22Rv1 (cell line): ENCODE results near the gene PLAC9.
"Not testable (repeated sequence)": the region's sequence is repeated elsewhere in the genome, so short reads cannot be mapped to it uniquely, and the experiment has no call there.

ENCODE experiments used
- H3K27ac ChIP-seq: fragments of 450-650 bp; 2 replicates; pipeline ENCODE4 v1.5.1; 2017
- CTCF ChIP-seq: fragments of 450-650 bp; IDR thresholded peaks from 2 replicates; pipeline ENCODE4 v1.5.1; 2017; ENCODE audit warnings: mild to moderate bottlenecking
- ZFX ChIP-seq: fragments of 450-650 bp; IDR thresholded peaks from 2 replicates; pipeline ENCODE4 v1.6.1; 2017; ENCODE audit warnings: antibody characterized with exemption, borderline replicate concordance

Gene PLAC9

GRCh38 chr10:80132299-80133139 is at the start of gene PLAC9:
TSS of gene PLAC9 (plus strand) at chr10:80132730. CDS start at chr10:80132763, 33 bp downstream.
- TF ChIP-seq CTCF (no peak), ZFX (no peak)
- no peak within 1 kb of the TSS for H3K27ac ChIP-seq

- no peak overlapping the region for H3K27ac ChIP-seq
- TF ChIP-seq ZFX = no peak
These were observed 42.4 kb upstream of the PLAC9 start for GRCh38 chr10:80090121-80090520.

- H3K27ac ChIP-seq = no peak overlapping the region
- TF ChIP-seq CTCF (no peak), ZFX (no peak)
These were observed 38.3 kb upstream of the PLAC9 start for GRCh38 chr10:80094231-80094630.

GRCh38 chr10:80098272-80098671 is 34.3 kb upstream of the PLAC9 start:
- not testable (repeated sequence) for H3K27ac ChIP-seq

GRCh38 chr10:80099295-80099694 is 33.2 kb upstream of the PLAC9 start:
- H3K27ac ChIP-seq = not testable (repeated sequence)

- TF ChIP-seq CTCF (no peak), ZFX (no peak)
- no peak overlapping the region for H3K27ac ChIP-seq
These were observed 32.4 kb upstream of the PLAC9 start for GRCh38 chr10:80100116-80100515.

- no peak for TF ChIP-seq ZFX
- TF ChIP-seq CTCF = no peak
- no peak overlapping the region for H3K27ac ChIP-seq
These were observed 31.5 kb upstream of the PLAC9 start for GRCh38 chr10:80100861-80101695.

- TF ChIP-seq ZFX = no peak
- no peak overlapping the region for H3K27ac ChIP-seq
These were observed 28.2 kb upstream of the PLAC9 start for GRCh38 chr10:80104066-80104926.
